Activated CD4-positive, alpha-beta T cell treated with anti-CD3 and anti-CD28 coated beads, Interleukin-2, amount 10 ng/mL, durations not matched to agents 7 days and 5 days (primary cell): ENCODE data around the gene ACSS1. TPM values are rescaled to one million over a fixed set of nuclear protein-coding genes. Genes with fewer than 3 reads are reported as not detected.

ENCODE experiments used
- CTCF ChIA-PET: fragments of 350-600 bp; sonication (Branson Sonifier 250); formaldehyde crosslinking; loops from one replicate; lab custom pipeline; 2021; ENCODE audit warnings: antibody characterized with exemption; lab: Charles Lee
- POLR2A ChIA-PET: fragments of 350-600 bp; sonication (Branson Sonifier 250); formaldehyde crosslinking; loops from one replicate; lab custom pipeline; 2021; ENCODE audit warnings: antibody characterized with exemption; lab: Charles Lee
- DNase-seq: peaks from one replicate; pipeline ENCODE4 v3.0.0-alpha.2; 2020
- H3K27ac Mint-ChIP-seq: one replicate; pipeline ENCODE4 v1.8.0; 2021; ENCODE audit warnings: mild to moderate bottlenecking, moderate library complexity, mixed read lengths
- H3K27me3 Mint-ChIP-seq: one replicate; pipeline ENCODE4 v1.8.0; 2021; ENCODE audit warnings: mixed read lengths
- H3K36me3 Mint-ChIP-seq: one replicate; pipeline ENCODE4 v1.8.0; 2021; ENCODE audit warnings: low read depth, mixed read lengths
- H3K4me1 Mint-ChIP-seq: one replicate; pipeline ENCODE4 v1.8.0; 2021; ENCODE audit warnings: mixed read lengths
- H3K4me3 Mint-ChIP-seq: one replicate; pipeline ENCODE4 v1.8.0; 2021; ENCODE audit warnings: mild to moderate bottlenecking, moderate library complexity, mixed read lengths
- H3K9me3 Mint-ChIP-seq: one replicate; pipeline ENCODE4 v1.8.0; 2021; ENCODE audit warnings: mixed read lengths
- total RNA-seq, 2 experiments: library from RNA; stranded (reverse); gene quantifications; one replicate each; pipeline ENCODE4 v1.2.3, GENCODE V29; 2021

Gene ACSS1
- total RNA-seq, 2 experiments from 2014 or later = 41.1 to 54.1 TPM

DNA sequence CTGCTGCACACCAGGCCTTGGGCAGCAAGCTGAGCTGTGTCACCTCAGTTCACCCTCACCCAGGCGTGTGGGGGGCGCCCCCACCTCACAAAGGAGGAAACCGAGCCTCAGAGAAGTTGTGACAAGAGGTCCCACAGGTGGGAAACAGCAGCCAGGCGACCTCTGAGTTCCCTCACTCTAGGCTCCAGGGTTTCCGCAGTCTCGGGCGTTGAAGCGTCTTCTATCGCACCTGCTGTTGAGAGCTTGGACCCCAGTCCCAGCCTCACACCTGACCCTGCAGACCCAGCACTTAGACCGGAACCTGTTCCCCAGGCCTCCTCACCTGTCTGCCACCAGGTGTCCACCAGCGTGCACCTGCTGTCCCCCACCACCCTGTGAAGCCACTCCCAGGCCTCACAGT lies 43.1 kb downstream of the ACSS1 start:
- Mint-ChIP-seq H3K27ac (no peak overlapping the region), H3K27me3 (no peaks in the 10 kb centered on the region), H3K9me3 (no peaks in the 10 kb centered on the region), H3K36me3 (peaks cover 14% of the 10 kb centered on the region), H3K4me1 (no peaks in the 10 kb centered on the region), H3K4me3 (no peak overlapping the region)
- DNase-seq = no peak
- POLR2A ChIA-PET = no interaction called here
- CTCF ChIA-PET = interaction anchor here (0.9 kb wide), 1 partner anchor 19 kb away, joined by 3 read pairs; no protein-coding TSS in a partner anchor

DNA sequence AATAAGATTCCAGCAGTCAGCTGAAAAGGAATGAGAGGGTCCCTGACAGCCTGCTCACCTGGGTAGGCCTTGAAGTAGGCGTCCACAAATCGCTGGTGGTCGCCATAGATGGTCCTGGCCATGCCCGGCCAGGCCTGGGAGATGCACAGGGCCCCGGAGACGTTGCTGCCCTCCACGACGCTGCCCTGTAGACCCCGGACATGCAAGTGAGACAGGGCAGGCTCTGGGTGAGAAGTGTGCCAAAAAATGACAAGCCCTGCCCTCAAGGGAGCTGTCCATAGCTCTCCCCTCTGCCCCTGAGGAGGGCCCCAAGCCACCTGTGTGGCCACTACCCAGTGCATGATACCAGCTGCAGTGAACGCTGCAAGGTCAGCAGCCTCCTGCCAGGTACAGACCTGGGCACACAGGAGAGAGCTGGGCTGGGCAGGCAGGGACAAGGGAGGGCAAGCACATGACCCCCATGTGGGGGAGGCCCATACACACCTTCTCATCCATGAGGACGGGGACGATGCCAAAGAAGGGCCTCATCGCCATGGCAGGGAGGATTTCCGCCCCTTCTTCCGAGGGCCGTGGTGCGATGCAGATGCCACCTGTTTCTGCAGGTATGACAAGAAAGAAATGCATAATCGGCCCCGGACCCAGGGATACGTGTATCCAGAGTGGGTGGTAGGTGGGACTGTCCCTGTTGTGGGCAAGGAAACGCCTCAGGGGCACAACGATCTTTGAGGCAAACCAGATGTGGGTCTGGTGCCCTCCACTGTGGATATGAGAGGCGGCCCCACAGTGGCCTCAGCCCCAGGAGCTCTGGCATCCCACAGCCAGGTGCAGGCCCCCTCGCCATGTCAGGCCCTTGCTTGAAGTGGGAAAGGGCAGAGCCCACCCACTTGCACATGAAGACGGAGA lies 44.2 kb downstream of the ACSS1 start:
- CTCF ChIA-PET = interaction anchor here (0.9 kb wide), 1 partner anchor 20 kb away, joined by 3 read pairs; no protein-coding TSS in a partner anchor
- POLR2A ChIA-PET = no interaction called here
- no peak for DNase-seq

GRCh38 chr20:25012616-25013189 lies 45.2 kb downstream of the ACSS1 start:
- Mint-ChIP-seq H3K4me1 (no peaks in the 10 kb centered on the region), H3K36me3 (peaks cover 28% of the 10 kb centered on the region), H3K27ac (no peak overlapping the region), H3K27me3 (no peaks in the 10 kb centered on the region), H3K4me3 (no peak overlapping the region), H3K9me3 (no peaks in the 10 kb centered on the region)
- CTCF ChIA-PET = no interaction called here
- DNase-seq = no peak
- POLR2A ChIA-PET = no interaction called here

More for the DNA sequence above, 44.2 kb downstream of the ACSS1 start:
- Mint-ChIP-seq H3K9me3 (no peaks in the 10 kb centered on the region), H3K27me3 (no peaks in the 10 kb centered on the region), H3K4me1 (no peaks in the 10 kb centered on the region), H3K27ac (no peak overlapping the region), H3K4me3 (no peak overlapping the region), H3K36me3 (peaks cover 19% of the 10 kb centered on the region)

DNA sequence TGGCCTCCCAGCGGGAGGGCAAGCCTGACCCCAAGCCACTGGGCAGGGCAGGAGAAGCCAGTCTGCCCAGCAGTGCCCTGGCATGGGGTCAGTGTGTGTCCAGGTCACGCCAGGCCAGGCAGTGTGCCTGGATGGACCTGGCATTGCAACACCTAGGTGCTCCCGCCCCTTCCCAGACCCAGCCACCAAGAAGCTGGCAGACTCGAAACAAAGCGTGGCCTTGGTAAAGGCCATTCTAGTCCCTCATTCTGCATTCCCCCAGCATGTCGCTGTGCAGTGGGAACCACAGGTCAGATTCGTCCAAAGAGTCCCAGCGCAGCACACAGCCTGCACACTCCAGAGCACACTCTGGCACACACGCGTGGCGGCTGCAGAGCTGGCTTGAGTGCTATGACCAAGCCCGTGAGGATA lies 46.1 kb downstream of the ACSS1 start:
- ChIA-PET CTCF (interaction anchor here (3.5 kb wide), 1 partner anchor 11 kb away, joined by 16 read pairs; no protein-coding TSS in a partner anchor), POLR2A (no interaction called here)
- DNase-seq = no peak
- no peaks in the 10 kb centered on the region for H3K4me1 Mint-ChIP-seq
- no peaks in the 10 kb centered on the region for H3K27me3 Mint-ChIP-seq
- H3K9me3 Mint-ChIP-seq = no peaks in the 10 kb centered on the region
- H3K27ac Mint-ChIP-seq = no peak overlapping the region
- no peak overlapping the region for H3K4me3 Mint-ChIP-seq
- peaks cover 32% of the 10 kb centered on the region for H3K36me3 Mint-ChIP-seq

- no peaks in the 10 kb centered on the region for H3K4me1 Mint-ChIP-seq
- no peak overlapping the region for H3K27ac Mint-ChIP-seq
- H3K27me3 Mint-ChIP-seq = no peaks in the 10 kb centered on the region
- no peak overlapping the region for H3K4me3 Mint-ChIP-seq
- peaks cover 33% of the 10 kb centered on the region for H3K36me3 Mint-ChIP-seq
- ChIA-PET CTCF (interaction anchor here (0.9 to 3.5 kb wide), 2 partner anchors 12 to 75 kb away, joined by 3 to 16 read pairs; no protein-coding TSS in a partner anchor), POLR2A (no interaction called here)
- DNase-seq = no peak
- no peaks in the 10 kb centered on the region for H3K9me3 Mint-ChIP-seq
Measured at GRCh38 chr20:25011261-25011660, 46.7 kb downstream of the ACSS1 start.

- no peaks in the 10 kb centered on the region for H3K27me3 Mint-ChIP-seq
- ChIA-PET POLR2A (interaction anchor here (1.1 kb wide), 1 partner anchor 23 kb away, joined by 4 read pairs; no protein-coding TSS in a partner anchor), CTCF (interaction anchor here (1.2 to 3.5 kb wide), 3 partner anchors 14 to 78 kb away, joined by 3 to 16 read pairs (median 3); no protein-coding TSS in a partner anchor)
- H3K4me3 Mint-ChIP-seq = no peak overlapping the region
- H3K27ac Mint-ChIP-seq = no peak overlapping the region
- no peaks in the 10 kb centered on the region for H3K4me1 Mint-ChIP-seq
- DNase-seq = no peak
- no peaks in the 10 kb centered on the region for H3K9me3 Mint-ChIP-seq
- H3K36me3 Mint-ChIP-seq = peaks cover 40% of the 10 kb centered on the region
Measured at GRCh38 chr20:25009218-25010145, 48.5 kb downstream of the ACSS1 start.

- CTCF ChIA-PET = interaction anchor here (1.2 to 3.5 kb wide), 3 partner anchors 15 to 77 kb away, joined by 3 to 16 read pairs (median 3); no protein-coding TSS in a partner anchor
Measured at GRCh38 chr20:25008388-25009217, 49.3 kb downstream of the ACSS1 start.

DNA sequence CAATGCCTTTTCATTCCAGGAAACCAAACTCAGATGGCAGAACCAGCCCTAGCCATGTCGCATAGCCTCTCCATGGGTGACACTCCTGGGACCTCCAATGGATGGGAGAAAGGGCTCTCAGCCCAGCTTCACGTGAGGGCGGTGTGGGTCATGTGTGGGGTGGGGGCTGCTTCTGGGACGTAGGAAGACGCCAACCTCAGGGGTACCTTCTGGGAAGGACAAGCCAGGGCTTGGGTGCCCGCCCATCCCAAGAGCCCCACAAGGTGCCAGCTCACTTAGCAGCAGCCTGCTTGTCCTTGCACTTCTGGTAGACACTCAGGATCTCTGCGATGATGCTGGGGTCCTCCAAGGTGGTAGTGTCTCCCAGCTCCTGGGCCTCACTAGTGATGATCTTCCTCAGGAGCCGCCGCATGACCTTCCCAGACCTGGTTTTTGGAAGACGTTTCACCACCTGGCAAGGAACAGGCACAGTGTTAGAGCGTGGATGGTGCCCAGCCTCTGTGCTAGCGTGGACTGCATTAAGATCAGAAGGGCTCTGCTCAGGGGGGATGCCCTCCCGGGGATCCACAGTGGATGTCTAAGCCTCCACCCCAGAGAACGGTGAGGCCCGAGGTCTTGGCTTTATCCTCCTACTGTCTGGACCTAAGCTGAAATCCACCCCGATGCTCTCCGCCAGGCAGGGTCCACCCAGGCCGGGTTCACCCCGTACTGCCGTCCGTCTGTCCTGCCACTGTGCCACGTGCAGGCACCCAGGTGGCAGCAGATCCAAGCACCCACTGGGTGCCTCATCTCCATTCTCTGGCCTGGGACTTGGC lies 50.2 kb downstream of the ACSS1 start:
- POLR2A ChIA-PET = no interaction called here
- Mint-ChIP-seq H3K4me3 (no peak overlapping the region), H3K27me3 (no peaks in the 10 kb centered on the region), H3K36me3 (peaks cover 44% of the 10 kb centered on the region), H3K9me3 (no peaks in the 10 kb centered on the region), H3K4me1 (no peaks in the 10 kb centered on the region), H3K27ac (no peak overlapping the region)
- CTCF ChIA-PET = interaction anchor here (1.0 kb wide), 1 partner anchor 12 kb away, joined by 3 read pairs; no protein-coding TSS in a partner anchor
- DNase-seq = no peak

More at GRCh38 chr20:25008388-25009217, 49.3 kb downstream of the ACSS1 start:
- DNase-seq = no peak
- no peak overlapping the region for H3K27ac Mint-ChIP-seq
- no peaks in the 10 kb centered on the region for H3K9me3 Mint-ChIP-seq
- H3K27me3 Mint-ChIP-seq = no peaks in the 10 kb centered on the region
- POLR2A ChIA-PET = interaction anchor here (1.1 kb wide), 1 partner anchor 24 kb away, joined by 4 read pairs; no protein-coding TSS in a partner anchor
- no peaks in the 10 kb centered on the region for H3K4me1 Mint-ChIP-seq
- H3K4me3 Mint-ChIP-seq = no peak overlapping the region
- H3K36me3 Mint-ChIP-seq = peaks cover 41% of the 10 kb centered on the region

DNA sequence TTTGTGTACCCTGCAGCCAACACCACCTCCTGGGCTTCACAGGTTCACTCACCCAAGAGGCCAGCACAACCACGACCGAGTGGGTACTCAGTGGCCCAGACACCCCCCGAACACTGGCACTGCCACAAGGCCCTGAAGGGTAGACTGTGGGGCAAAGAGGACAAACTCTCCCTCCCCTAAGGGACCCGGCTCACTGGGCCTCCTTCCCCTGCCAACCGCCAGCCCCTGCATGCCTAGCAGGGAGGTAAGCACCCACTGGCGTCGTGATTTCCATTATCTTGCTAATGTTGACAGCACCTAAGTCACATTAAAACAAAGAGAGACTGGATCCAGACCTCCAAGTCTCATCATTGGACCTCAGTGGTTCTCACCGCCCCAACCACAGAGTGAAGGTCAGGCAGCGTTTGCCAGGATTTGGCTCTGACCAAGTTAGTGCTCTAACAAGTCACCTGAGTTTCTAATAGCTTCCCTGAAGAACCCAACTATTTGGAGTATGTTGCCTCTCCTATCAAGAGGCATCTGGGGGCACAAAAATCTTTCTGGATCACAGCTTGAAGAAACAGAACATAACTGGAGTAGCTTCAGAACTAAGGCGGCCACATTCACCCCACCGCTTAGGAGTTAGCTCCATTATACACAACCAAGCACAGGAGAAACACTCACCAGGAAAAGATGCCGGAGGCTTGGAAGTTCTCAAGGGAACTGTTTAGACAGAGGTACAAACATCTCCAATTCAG lies 51.3 kb downstream of the ACSS1 start:
- no peak overlapping the region for H3K4me3 Mint-ChIP-seq
- no peak for DNase-seq
- H3K27me3 Mint-ChIP-seq = no peaks in the 10 kb centered on the region
- POLR2A ChIA-PET = no interaction called here
- H3K4me1 Mint-ChIP-seq = no peaks in the 10 kb centered on the region
- H3K36me3 Mint-ChIP-seq = peaks cover 50% of the 10 kb centered on the region
- CTCF ChIA-PET = interaction anchor here (1.4 kb wide), 1 partner anchor 18 kb away, joined by 3 read pairs; no protein-coding TSS in a partner anchor
- no peak overlapping the region for H3K27ac Mint-ChIP-seq
- H3K9me3 Mint-ChIP-seq = no peaks in the 10 kb centered on the region

DNA sequence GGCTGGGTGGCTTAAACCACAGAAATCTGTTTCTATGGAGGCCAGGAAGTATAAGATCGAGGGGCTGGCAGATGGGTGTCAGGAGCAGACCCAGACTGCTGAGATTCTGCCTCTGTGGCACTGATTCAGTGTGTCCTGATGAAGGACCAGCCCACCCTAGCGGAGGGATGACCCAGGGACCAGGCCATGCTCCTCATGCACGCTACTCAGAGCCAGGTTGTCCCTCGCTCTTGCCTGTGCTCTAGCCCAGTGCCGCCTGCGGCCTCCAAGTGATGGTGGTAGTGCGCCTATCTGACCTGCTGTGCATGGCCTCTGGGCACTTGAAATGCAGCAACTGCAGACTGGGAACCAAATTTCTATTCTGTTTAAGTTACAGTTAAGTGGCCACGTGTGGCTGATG lies 52.3 kb downstream of the ACSS1 start:
- ChIA-PET POLR2A (interaction anchor here (0.7 kb wide), 1 partner anchor 987 kb away, joined by 4 read pairs; no protein-coding TSS in a partner anchor), CTCF (interaction anchor here (1.4 to 1.7 kb wide), 2 partner anchors 19 to 60 kb away, joined by 3 read pairs; no protein-coding TSS in a partner anchor)
- Mint-ChIP-seq H3K36me3 (peaks cover 47% of the 10 kb centered on the region), H3K27ac (no peak overlapping the region), H3K4me3 (no peak overlapping the region), H3K4me1 (no peaks in the 10 kb centered on the region), H3K27me3 (no peaks in the 10 kb centered on the region), H3K9me3 (no peaks in the 10 kb centered on the region)
- no peak for DNase-seq
